GM19452 (cell line): ENCODE results near the gene PROSER2.

ENCODE experiments used
- ATAC-seq: cut with Tn5 transposase; IDR thresholded peaks from one replicate; pipeline ENCODE4 v1.9.1; 2021; ENCODE audit not compliant: unreplicated experiment

The PROSER2 gene

GRCh38 chr10:11866199-11866925 lies 43.2 kb downstream of the PROSER2 start:
- no peak for ATAC-seq

DNA sequence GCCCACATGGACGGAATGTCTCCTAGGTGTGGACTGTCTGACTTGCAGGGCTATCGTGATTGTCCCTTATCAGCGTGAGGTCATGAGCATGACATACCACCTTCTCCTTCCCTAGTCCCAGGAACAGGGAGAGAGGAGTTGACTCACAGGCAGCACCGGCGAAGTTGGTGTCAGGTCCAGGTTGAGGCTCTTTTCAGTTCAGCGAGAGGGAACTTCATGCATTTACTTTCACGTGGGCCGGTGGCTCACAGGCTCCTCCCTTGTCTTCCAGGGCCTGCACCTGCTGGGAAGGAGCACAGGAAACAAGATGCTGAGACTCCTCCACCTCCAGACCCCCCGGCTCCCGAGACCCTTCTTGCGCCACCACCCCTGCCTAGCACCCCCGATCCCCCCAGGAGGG lies 46.1 kb downstream of the PROSER2 start:
- ATAC-seq = no peak

- no peak for ATAC-seq
Observed at GRCh38 chr10:11869743-11870460, 46.7 kb downstream of the PROSER2 start.

GRCh38 chr10:11870461-11870780 lies 47.3 kb downstream of the PROSER2 start:
- ATAC-seq = no peak

- ATAC-seq = no peak
Observed at GRCh38 chr10:11870900-11871400, 47.8 kb downstream of the PROSER2 start.

DNA sequence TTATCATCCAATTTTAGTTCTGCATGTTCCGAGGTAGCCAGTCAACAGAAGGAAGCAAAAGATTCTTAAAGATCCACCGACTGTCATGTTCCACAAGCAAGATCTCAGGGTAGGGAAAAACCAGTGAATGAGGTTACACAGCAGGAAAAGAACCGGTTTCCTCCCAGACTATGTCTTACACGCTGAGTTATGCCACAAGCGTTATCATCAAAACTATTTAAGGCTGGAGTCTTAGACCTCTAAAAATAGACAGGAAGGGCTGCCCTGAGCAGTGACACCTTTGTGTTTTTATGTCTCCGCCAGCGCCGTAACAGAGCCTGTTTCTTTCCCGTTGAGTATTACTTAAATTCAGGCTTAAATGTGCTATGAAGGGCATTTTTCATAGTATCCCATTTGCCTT lies 48.3 kb downstream of the PROSER2 start:
- ATAC-seq = no peak

- no peak for ATAC-seq
Observed at GRCh38 chr10:11874568-11875493, 51.7 kb downstream of the PROSER2 start.

DNA sequence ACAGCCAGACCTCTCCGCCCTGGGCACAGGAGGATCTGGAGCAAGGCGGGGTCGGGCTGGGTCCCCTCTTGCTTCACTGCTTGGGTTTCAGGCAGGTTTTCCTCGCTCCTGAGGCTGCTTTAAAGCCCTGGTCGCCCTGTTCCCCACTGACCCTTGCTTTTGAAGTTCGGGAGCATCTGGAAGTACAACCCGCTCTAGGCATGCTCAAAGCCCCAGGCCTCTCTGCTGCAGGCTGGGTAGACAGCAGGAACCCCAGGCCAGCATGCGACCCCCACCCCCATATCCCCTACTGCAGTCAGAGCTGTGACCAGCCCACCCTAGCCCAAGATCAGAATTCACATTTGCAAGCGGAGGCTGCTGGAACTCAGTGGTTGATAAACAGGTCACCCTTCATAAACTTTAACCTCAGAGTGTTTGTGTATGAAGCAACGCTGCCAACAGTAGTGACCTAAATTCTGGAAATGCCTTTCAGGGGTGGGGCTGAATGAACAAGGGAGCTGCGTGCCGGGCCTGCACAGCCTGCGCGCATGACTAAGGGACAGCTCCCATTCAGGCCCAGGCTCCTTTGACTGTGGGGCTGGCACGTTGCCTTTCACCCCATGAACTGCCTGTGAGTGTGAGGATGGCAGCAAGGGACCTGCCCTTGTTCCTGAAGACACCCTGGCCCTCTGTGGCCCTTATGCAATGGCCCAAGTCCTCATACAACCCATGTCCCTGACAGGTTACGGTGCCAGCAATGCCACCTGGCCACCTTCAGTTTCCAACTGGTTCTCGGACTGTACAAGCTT lies 52.5 kb downstream of the PROSER2 start:
- ATAC-seq = no peak

GRCh38 chr10:11876324-11876723 lies 53.2 kb downstream of the PROSER2 start:
- no peak for ATAC-seq

- no peak for ATAC-seq
Observed at GRCh38 chr10:11876805-11877590, 53.8 kb downstream of the PROSER2 start.

DNA sequence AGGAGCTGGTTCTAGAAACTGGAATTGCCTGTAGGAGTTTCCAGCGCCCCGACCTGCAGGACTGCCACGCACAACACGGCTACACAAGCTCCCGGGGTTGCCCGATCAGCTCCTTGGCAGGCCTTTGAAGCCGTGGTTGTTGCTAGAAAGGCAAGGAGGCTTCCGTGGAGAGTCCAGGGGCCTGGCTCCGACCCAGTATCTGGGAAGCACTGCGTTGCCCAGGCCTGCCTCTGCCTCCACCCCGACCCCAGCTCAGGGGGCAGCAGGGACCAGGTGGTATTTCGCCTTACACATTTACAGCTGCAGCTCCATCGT lies 54.4 kb downstream of the PROSER2 start:
- no peak for ATAC-seq

DNA sequence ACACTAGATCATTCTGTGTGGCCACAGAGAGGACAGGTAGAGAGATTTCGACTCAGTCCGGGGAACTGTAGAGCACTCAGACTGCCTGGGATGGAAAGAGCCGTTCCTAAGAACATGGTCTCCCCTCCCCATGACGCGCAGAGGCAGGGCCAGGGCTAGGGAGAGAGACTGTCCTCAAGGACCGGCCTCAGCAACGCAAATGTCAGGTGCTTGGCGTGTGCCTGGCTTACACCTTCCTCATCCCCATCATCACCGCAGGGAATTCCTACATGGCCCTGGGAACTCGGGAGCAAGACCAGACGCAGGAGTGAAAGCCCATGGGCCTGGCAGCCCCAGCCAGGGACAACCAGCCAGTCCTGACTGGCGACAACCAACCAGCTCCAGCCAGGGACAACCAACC lies 55.6 kb downstream of the PROSER2 start:
- no peak for ATAC-seq

GRCh38 chr10:11879387-11880094 lies 56.4 kb downstream of the PROSER2 start:
- ATAC-seq = no peak

GRCh38 chr10:11880151-11881029 lies 57.2 kb downstream of the PROSER2 start:
- no peak for ATAC-seq

GRCh38 chr10:11881030-11881476 lies 57.9 kb downstream of the PROSER2 start:
- ATAC-seq = no peak

- no peak for ATAC-seq
Observed at GRCh38 chr10:11881477-11882417, 58.6 kb downstream of the PROSER2 start.

DNA sequence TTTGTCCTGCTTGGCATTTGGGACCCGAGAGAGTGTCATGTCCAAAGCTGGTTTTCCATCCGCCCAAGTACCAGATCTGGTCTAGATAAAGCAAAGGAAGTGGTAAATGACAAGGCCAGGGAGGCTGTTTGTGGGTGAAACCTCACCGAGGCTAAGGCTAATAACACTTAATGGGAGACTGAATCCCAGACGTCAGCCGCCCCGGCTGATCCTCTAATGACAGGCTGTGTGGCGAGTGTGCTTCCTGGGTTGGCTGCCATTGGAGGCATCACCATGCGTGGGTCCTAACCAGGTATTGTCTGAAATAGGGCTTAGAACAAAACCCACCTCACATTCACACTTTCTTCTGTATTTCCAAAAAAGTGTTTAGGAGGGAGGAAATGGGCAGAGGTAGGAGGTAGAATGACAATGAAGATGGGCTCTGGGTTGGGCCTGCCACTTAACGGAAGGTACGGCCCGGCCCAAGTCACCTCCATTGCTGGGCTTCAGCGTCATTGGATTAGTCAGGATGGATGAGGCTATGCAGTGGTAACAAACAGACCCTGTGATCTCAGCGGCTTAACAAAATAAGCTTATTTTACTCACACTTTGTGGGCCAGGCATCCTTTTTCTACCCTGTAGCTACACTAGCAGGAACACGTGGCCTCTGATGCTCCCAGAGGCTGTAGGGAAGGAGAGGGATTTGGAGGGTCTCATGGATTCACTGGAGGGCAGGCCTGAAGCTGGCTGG lies 59.7 kb downstream of the PROSER2 start:
- no peak for ATAC-seq
